GM12878 (cell line): ENCODE measurements around the gene SLX9. TPM values are rescaled to one million over a fixed set of nuclear protein-coding genes. Genes with fewer than 3 reads are reported as not detected.

ENCODE experiments used
- ATAC-seq: fragments of 200-7000 bp; cut with Tn5 transposase; 3 replicates; pipeline ENCODE4 v1.9.1; 2020; ENCODE audit warnings: mild to moderate bottlenecking, moderate library complexity
- BruUV-seq: library from RNA; stranded (reverse); fragments of 400-500 nt; replicated peaks from 2 replicates; lab custom pipeline; 2021; lab: Mats Ljungman, UMichigan
- CTCF ChIA-PET: fragments of 300-600 bp; sonication (Branson Sonifier 250); formaldehyde crosslinking; extraction: SDS; loops from one replicate; lab custom pipeline; 2021; ENCODE audit warnings: inconsistent platforms; lab: Yijun Ruan, JAX
- POLR2A ChIA-PET: fragments of 350-600 bp; formaldehyde crosslinking; extraction: SDS; loops from one replicate; lab custom pipeline; 2021; ENCODE audit warnings: inconsistent platforms; lab: Charles Lee
- RAD21 ChIA-PET: fragments of 300-600 bp; sonication (Branson Sonifier 250); formaldehyde crosslinking; loops from one replicate; lab custom pipeline; 2023; ENCODE audit warnings: antibody characterized with exemption; ENCODE audit not compliant: unreplicated experiment; lab: Charles Lee
- SMC1A ChIA-PET: fragments of 300-600 bp; sonication (Branson Sonifier 250); formaldehyde crosslinking; loops from one replicate; lab custom pipeline; 2023; ENCODE audit not compliant: unreplicated experiment, uncharacterized antibody; lab: Charles Lee
- DNase-seq: peaks from one replicate; pipeline ENCODE4 v3.0.0-alpha.2; 2011; ENCODE audit warnings: low read depth, low spot score
- FAIRE-seq: peaks from 3 replicates; lab custom pipeline; 2011; peaks lifted over from hg19 to GRCh38; lab: Jason Lieb, UNC
- H2AFZ ChIP-seq: 2 replicates; pipeline ENCODE4 v1.6.0; 2011; ENCODE audit warnings: low read depth, low read length, control low read depth; ENCODE audit not compliant: control insufficient read depth
- H3K27ac ChIP-seq: 2 replicates; pipeline ENCODE4 v1.5.1; 2011; ENCODE audit warnings: control low read depth; ENCODE audit not compliant: control insufficient read depth, insufficient read depth
- H3K27me3 ChIP-seq, 2 experiments: replicated peaks in 1 of 2; 2 replicates each; pipeline versions ENCODE4 v1.6.0 to v1.6.1; 2011; ENCODE audit warnings: low read length in 1 of 2; ENCODE audit not compliant: control insufficient read depth in 2 of 2, insufficient read depth in 2 of 2
- H3K36me3 ChIP-seq, 2 experiments: 2 replicates each; pipeline ENCODE4 v1.5.1; 2011; ENCODE audit warnings: low read length in 1 of 2; ENCODE audit not compliant: control insufficient read depth in 2 of 2, insufficient read depth in 2 of 2
- H3K4me1 ChIP-seq: 2 replicates; pipeline ENCODE4 v1.6.1; 2011; ENCODE audit warnings: mild to moderate bottlenecking, low read length, moderate library complexity, mixed read lengths; ENCODE audit not compliant: control insufficient read depth, insufficient read depth
- H3K4me2 ChIP-seq: 2 replicates; pipeline ENCODE4 v1.6.0; 2011; ENCODE audit warnings: control low read depth; ENCODE audit not compliant: control insufficient read depth, insufficient read depth
- H3K4me3 ChIP-seq: fragments of 200-600 bp; sonication (generic); 2 replicates; pipeline ENCODE4 v1.5.1; 2016
- H3K79me2 ChIP-seq: 2 replicates; pipeline ENCODE4 v1.6.0; 2011; ENCODE audit warnings: low read length; ENCODE audit not compliant: control insufficient read depth, insufficient read depth
- H3K9ac ChIP-seq: 2 replicates; pipeline ENCODE4 v1.8.0; 2011; ENCODE audit warnings: low read length, control low read depth, mixed read lengths; ENCODE audit not compliant: control insufficient read depth, insufficient read depth
- H3K9me3 ChIP-seq: replicated peaks from 3 replicates; pipeline ENCODE4 v1.5.1; 2011; ENCODE audit warnings: mild to moderate bottlenecking, low read length; ENCODE audit not compliant: control insufficient read depth, insufficient read depth
- H4K20me1 ChIP-seq: 2 replicates; pipeline ENCODE4 v1.6.0; 2011; ENCODE audit not compliant: control insufficient read depth, insufficient read depth
- BACH1 ChIP-seq: fragments of 450-650 bp; IDR thresholded peaks from 2 replicates; pipeline ENCODE4 v1.6.1; 2017; ENCODE audit warnings: mild to moderate bottlenecking, borderline replicate concordance
- CREB1 ChIP-seq: IDR thresholded peaks from 2 replicates; pipeline ENCODE4 v1.6.1; 2012; ENCODE audit warnings: low read depth, mild to moderate bottlenecking, inconsistent platforms
- CREM ChIP-seq: IDR thresholded peaks from 2 replicates; pipeline ENCODE4 v1.6.1; 2014; ENCODE audit warnings: antibody characterized with exemption, low read depth
- EGR1 ChIP-seq, 2 experiments: IDR thresholded peaks; 1 replicate in 1 of 2; 2 replicates in 1 of 2; pipeline ENCODE4 v1.6.1; 2011 to 2012; ENCODE audit warnings: low read depth in 2 of 2, low read length in 2 of 2, borderline replicate concordance in 1 of 2, mild to moderate bottlenecking in 1 of 2, moderate library complexity in 1 of 2
- EZH2 ChIP-seq: IDR thresholded peaks from 2 replicates; pipeline ENCODE4 v1.6.1; 2012; ENCODE audit warnings: low read depth, mild to moderate bottlenecking, control low read depth, inconsistent platforms, low read length, borderline replicate concordance; ENCODE audit not compliant: control insufficient read depth
- NFXL1 ChIP-seq: fragments of 450-650 bp; IDR thresholded peaks from 2 replicates; pipeline ENCODE4 v1.6.1; 2017; ENCODE audit warnings: antibody characterized with exemption, mild to moderate bottlenecking, borderline replicate concordance
- NR2C2 ChIP-seq: IDR thresholded peaks from 2 replicates; pipeline ENCODE4 v1.6.1; 2011; ENCODE audit warnings: borderline replicate concordance, low read depth; ENCODE audit not compliant: control insufficient read depth, insufficient read length
- RAD21 ChIP-seq: IDR thresholded peaks from 2 replicates; pipeline ENCODE4 v1.6.1; 2011; ENCODE audit warnings: mild to moderate bottlenecking, low read depth, low read length, moderate library complexity; ENCODE audit not compliant: insufficient read depth
- SRF ChIP-seq, 2 experiments: IDR thresholded peaks; 2 replicates each; pipeline ENCODE4 v1.6.1; 2011; ENCODE audit warnings: low read depth in 2 of 2, low read length in 2 of 2, mild to moderate bottlenecking in 1 of 2, moderate library complexity in 1 of 2
- TAF1 ChIP-seq: IDR thresholded peaks from 2 replicates; pipeline ENCODE4 v1.6.1; 2011; ENCODE audit warnings: mild to moderate bottlenecking, low read depth, low read length, borderline replicate concordance
- TCF12 ChIP-seq: IDR thresholded peaks from 2 replicates; pipeline ENCODE4 v1.6.1; 2011; ENCODE audit warnings: low read depth, mild to moderate bottlenecking, low read length
- WGBS: methylation state at CpG from one replicate; pipeline ENCODE4 v1.1.6; 2016; ENCODE audit warnings: low lambda C conversion rate; ENCODE audit not compliant: insufficient replicate concordance, insufficient coverage; ENCODE audit errors: missing lambda C conversion rate; 5-methylcytosine and 5-hydroxymethylcytosine counted together
- in situ Hi-C: fragments of 300-500 bp; cut with MboI; formaldehyde crosslinking; loops from 9 replicates; pipeline ENCODE4 v1.14.3; 2018; ENCODE audit warnings: mixed read lengths
- intact Hi-C: fragments of 100-400 bp; cut with micrococcal nuclease; formaldehyde crosslinking; loops from one replicate; pipeline ENCODE4 v1.14.2; 2022; ENCODE audit not compliant: unreplicated experiment
- polyA plus RNA-seq, 11 experiments: library from polyadenylated mRNA; depleted of rRNA in 4 of 11; unstranded in 6 of 11; stranded (reverse) in 5 of 11; fragments of >200 nt; fragmentation: Nextera tagmentation in 4 of 11; fragmentation: Illumina TruSeq in 1 of 11; extraction: Ambion mirVana in 4 of 11; extraction: Trizol in 1 of 11; gene quantifications; 1 replicate in 1 of 11; 2 replicates in 10 of 11; pipeline versions ENCODE4 v1.2.1 to v1.2.3, GENCODE V29; 2011 to 2016; ENCODE audit warnings: inconsistent platforms in 2 of 11, missing spikeins in 2 of 11, low read depth in 1 of 11
- total RNA-seq, 4 experiments: library from RNA; depleted of rRNA in 3 of 4; stranded (reverse); fragments of >200 nt in 3 of 4; fragmentation: Illumina TruSeq in 1 of 4; extraction: Trizol in 1 of 4; gene quantifications; 2 replicates each; pipeline versions ENCODE4 v1.2.1 to v1.2.3, GENCODE V29; 2013 to 2021
- TF ChIP-seq, protein P1 (sequence below): fragments of 150-350 bp; IDR thresholded peaks from 2 replicates; pipeline ENCODE4 v1.6.1; 2016; ENCODE audit warnings: low read depth, low read length
- TF ChIP-seq, protein P2 (sequence below): fragments of 450-650 bp; IDR thresholded peaks from 2 replicates; pipeline ENCODE4 v1.6.1; 2018; ENCODE audit warnings: mild to moderate bottlenecking, low read depth, moderate library complexity; ENCODE audit not compliant: partially characterized antibody
- TF ChIP-seq, protein P3 (sequence below): fragments of 450-650 bp; IDR thresholded peaks from 2 replicates; pipeline ENCODE4 v1.6.1; 2018; ENCODE audit warnings: borderline replicate concordance, mild to moderate bottlenecking; ENCODE audit not compliant: partially characterized antibody
- TF ChIP-seq, protein P4 (sequence below): IDR thresholded peaks from 2 replicates; pipeline ENCODE4 v1.6.1; 2011; ENCODE audit warnings: low read depth, low read length, improper control_type of control experiment, borderline replicate concordance

Gene SLX9
- total and polyA plus RNA-seq, 10 of the 15 experiments (the other 5 are each of a cell fraction or from before 2014, with no cell fraction given) = 0.69 to 81.3 (median 33.9) TPM

DNA sequence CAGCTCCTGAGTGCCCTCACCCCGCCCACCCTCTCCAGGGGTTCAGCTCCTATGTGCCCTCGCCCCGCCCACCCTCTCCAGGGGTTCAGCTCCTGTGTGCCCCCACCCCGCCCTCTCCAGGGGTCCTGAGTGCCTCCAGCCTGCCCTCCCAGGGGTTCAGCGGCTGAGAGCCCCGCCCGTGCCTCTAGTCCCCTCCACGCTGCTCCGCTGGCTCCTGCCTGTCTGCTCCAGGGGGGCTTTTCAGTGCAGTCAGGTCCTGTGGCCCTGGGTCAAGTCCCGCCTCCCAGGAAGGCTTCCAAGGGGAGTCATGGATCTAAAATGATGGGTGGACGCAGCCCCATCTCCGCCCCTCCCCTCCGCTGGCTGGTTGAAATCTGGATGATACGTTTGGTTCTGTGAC, 33.8 kb downstream of the SLX9 start:
- Histone ChIP-seq H3K79me2 (no peaks in the 10 kb centered on the region), H3K36me3 (peaks cover 3 to 13% of the 10 kb centered on the region in 2 experiments; a peak in 3 of 4 replicates), H2AFZ (no peak overlapping the region), H3K4me3 (no peak overlapping the region), H3K9ac (no peak overlapping the region), H4K20me1 (no peaks in the 10 kb centered on the region), H3K4me1 (no peaks in the 10 kb centered on the region), H3K9me3 (no peaks in the 10 kb centered on the region), H3K27ac (no peak overlapping the region), H3K27me3 (no peaks in the 10 kb centered on the region), H3K4me2 (no peak overlapping the region)
- ChIA-PET SMC1A (no interaction called here), RAD21 (no interaction called here), POLR2A (no interaction called here), CTCF (no interaction called here)
- BruUV-seq = no TSS peak
- 89% methylated on average over 11 of the region's 14 CpGs for WGBS
- in situ Hi-C loops = no loop called here
- DNase-seq (no peak), ATAC-seq (no peak), FAIRE-seq (no peak)
- intact Hi-C loops = no loop called here
- TF ChIP-seq NR2C2 (no peak), EZH2 (no peak), CREB1 (no peak), TAF1 (no peak), BACH1 (no peak), EGR1 (IDR thresholded peaks at IDR 0.05; ENCODE audit: borderline replicate concordance in 1 of 2, low read depth in 2 of 2, low read length in 2 of 2) (no peak), TCF12 (no peak), RAD21 (no peak), CREM (no peak), SRF (IDR thresholded peaks at IDR 0.05; ENCODE audit: low read depth in 2 of 2, low read length in 2 of 2) (no peak), NFXL1 (no peak)
- TF ChIP-seq, protein P1, sequence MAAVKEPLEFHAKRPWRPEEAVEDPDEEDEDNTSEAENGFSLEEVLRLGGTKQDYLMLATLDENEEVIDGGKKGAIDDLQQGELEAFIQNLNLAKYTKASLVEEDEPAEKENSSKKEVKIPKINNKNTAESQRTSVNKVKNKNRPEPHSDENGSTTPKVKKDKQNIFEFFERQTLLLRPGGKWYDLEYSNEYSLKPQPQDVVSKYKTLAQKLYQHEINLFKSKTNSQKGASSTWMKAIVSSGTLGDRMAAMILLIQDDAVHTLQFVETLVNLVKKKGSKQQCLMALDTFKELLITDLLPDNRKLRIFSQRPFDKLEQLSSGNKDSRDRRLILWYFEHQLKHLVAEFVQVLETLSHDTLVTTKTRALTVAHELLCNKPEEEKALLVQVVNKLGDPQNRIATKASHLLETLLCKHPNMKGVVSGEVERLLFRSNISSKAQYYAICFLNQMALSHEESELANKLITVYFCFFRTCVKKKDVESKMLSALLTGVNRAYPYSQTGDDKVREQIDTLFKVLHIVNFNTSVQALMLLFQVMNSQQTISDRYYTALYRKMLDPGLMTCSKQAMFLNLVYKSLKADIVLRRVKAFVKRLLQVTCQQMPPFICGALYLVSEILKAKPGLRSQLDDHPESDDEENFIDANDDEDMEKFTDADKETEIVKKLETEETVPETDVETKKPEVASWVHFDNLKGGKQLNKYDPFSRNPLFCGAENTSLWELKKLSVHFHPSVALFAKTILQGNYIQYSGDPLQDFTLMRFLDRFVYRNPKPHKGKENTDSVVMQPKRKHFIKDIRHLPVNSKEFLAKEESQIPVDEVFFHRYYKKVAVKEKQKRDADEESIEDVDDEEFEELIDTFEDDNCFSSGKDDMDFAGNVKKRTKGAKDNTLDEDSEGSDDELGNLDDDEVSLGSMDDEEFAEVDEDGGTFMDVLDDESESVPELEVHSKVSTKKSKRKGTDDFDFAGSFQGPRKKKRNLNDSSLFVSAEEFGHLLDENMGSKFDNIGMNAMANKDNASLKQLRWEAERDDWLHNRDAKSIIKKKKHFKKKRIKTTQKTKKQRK = no peak
- TF ChIP-seq, protein P2, sequence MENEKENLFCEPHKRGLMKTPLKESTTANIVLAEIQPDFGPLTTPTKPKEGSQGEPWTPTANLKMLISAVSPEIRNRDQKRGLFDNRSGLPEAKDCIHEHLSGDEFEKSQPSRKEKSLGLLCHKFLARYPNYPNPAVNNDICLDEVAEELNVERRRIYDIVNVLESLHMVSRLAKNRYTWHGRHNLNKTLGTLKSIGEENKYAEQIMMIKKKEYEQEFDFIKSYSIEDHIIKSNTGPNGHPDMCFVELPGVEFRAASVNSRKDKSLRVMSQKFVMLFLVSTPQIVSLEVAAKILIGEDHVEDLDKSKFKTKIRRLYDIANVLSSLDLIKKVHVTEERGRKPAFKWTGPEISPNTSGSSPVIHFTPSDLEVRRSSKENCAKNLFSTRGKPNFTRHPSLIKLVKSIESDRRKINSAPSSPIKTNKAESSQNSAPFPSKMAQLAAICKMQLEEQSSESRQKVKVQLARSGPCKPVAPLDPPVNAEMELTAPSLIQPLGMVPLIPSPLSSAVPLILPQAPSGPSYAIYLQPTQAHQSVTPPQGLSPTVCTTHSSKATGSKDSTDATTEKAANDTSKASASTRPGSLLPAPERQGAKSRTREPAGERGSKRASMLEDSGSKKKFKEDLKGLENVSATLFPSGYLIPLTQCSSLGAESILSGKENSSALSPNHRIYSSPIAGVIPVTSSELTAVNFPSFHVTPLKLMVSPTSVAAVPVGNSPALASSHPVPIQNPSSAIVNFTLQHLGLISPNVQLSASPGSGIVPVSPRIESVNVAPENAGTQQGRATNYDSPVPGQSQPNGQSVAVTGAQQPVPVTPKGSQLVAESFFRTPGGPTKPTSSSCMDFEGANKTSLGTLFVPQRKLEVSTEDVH = no peak
- TF ChIP-seq, protein P3, sequence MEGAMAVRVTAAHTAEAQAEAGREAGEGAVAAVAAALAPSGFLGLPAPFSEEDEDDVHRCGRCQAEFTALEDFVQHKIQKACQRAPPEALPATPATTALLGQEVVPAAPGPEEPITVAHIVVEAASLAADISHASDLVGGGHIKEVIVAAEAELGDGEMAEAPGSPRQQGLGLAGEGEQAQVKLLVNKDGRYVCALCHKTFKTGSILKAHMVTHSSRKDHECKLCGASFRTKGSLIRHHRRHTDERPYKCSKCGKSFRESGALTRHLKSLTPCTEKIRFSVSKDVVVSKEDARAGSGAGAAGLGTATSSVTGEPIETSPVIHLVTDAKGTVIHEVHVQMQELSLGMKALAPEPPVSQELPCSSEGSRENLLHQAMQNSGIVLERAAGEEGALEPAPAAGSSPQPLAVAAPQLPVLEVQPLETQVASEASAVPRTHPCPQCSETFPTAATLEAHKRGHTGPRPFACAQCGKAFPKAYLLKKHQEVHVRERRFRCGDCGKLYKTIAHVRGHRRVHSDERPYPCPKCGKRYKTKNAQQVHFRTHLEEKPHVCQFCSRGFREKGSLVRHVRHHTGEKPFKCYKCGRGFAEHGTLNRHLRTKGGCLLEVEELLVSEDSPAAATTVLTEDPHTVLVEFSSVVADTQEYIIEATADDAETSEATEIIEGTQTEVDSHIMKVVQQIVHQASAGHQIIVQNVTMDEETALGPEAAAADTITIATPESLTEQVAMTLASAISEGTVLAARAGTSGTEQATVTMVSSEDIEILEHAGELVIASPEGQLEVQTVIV = no peak
- TF ChIP-seq, protein P4, sequence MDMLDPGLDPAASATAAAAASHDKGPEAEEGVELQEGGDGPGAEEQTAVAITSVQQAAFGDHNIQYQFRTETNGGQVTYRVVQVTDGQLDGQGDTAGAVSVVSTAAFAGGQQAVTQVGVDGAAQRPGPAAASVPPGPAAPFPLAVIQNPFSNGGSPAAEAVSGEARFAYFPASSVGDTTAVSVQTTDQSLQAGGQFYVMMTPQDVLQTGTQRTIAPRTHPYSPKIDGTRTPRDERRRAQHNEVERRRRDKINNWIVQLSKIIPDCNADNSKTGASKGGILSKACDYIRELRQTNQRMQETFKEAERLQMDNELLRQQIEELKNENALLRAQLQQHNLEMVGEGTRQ = no peak
